ENCODE results near the gene PKHD1.

DNA sequence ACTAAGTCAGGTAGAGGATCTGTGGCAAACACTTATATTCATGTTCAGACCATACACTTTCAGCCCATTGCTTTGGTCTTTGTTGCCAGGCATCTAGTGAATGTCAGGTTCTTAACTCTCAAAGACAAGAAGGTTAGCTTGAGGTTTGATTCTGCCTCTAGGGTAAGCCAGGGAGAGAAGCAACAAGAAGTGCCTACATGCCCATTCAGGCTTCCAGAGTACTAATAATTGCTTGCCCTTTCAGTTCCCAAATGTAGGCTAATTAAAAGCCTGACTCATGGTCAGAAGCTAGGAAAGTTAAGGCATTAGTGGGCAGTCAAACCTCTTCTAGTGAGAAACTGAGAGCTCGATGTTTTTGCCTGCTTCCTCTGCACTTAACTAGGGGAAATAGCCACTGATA lies 492.4 kb downstream of the PKHD1 start:
- TF ChIP-seq, protein P1, sequence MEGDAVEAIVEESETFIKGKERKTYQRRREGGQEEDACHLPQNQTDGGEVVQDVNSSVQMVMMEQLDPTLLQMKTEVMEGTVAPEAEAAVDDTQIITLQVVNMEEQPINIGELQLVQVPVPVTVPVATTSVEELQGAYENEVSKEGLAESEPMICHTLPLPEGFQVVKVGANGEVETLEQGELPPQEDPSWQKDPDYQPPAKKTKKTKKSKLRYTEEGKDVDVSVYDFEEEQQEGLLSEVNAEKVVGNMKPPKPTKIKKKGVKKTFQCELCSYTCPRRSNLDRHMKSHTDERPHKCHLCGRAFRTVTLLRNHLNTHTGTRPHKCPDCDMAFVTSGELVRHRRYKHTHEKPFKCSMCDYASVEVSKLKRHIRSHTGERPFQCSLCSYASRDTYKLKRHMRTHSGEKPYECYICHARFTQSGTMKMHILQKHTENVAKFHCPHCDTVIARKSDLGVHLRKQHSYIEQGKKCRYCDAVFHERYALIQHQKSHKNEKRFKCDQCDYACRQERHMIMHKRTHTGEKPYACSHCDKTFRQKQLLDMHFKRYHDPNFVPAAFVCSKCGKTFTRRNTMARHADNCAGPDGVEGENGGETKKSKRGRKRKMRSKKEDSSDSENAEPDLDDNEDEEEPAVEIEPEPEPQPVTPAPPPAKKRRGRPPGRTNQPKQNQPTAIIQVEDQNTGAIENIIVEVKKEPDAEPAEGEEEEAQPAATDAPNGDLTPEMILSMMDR (conservative IDR thresholded peaks at IDR 0.05; ENCODE audit: low read depth, low read length), result no peak
- no peak for TF ChIP-seq EZH2 (IDR thresholded peaks at IDR 0.05; ENCODE audit: low read length, unreplicated experiment)
